Measurements from ENCODE around the gene MLKL. TPM values are rescaled to one million over a fixed set of nuclear protein-coding genes. Genes with fewer than 3 reads are reported as not detected.
A peak's percentile ranks its signal among the peaks of the same experiment; 100 is the strongest.
"Not testable (repeated sequence)": the region's sequence is repeated elsewhere in the genome, so short reads cannot be mapped to it uniquely, and the experiment has no call there.

The MLKL gene
- total RNA-seq, 2 experiments from 2014 or later = 36.7 to 42.0 TPM

- H3K36me3 Mint-ChIP-seq (ENCODE audit: low read depth) = peaks cover 3% of the 10 kb centered on the region
- H3K27me3 Mint-ChIP-seq = peaks cover under 1% of the 10 kb centered on the region
- H3K27ac Mint-ChIP-seq = no peak overlapping the region
- DNase-seq = peak; percentile 31
- H3K9me3 Mint-ChIP-seq = peaks cover 17% of the 10 kb centered on the region
- CTCF ChIA-PET = interaction anchor here (0.5 to 1.2 kb wide), 5 partner anchors 23 to 146 kb away, joined by 3 to 7 read pairs (median 3); partner anchors contain the start of gene MLKL
- POLR2A ChIA-PET = no interaction called here
- H3K4me3 Mint-ChIP-seq = no peak overlapping the region
- peaks cover 11% of the 10 kb centered on the region for H3K4me1 Mint-ChIP-seq
Observed at GRCh38 chr16:74726716-74727115, 26.1 kb upstream of the MLKL start.

- ChIA-PET POLR2A (interaction anchor here (0.5 kb wide), 1 partner anchor 660 kb away, joined by 4 read pairs; no protein-coding TSS in a partner anchor), CTCF (interaction anchor here (0.5 to 1.4 kb wide), 9 partner anchors 10 to 137 kb away, joined by 3 to 7 read pairs (median 4); partner anchors contain the start of gene MLKL)
- Mint-ChIP-seq H3K27ac (no peak overlapping the region), H3K9me3 (peaks cover 17% of the 10 kb centered on the region), H3K36me3 (ENCODE audit: low read depth) (peaks cover 3% of the 10 kb centered on the region), H3K4me1 (peaks cover 11% of the 10 kb centered on the region), H3K27me3 (peaks cover 4% of the 10 kb centered on the region), H3K4me3 (no peak overlapping the region)
- DNase-seq = no peak
Observed at GRCh38 chr16:74725651-74726455, 25.2 kb upstream of the MLKL start.

GRCh38 chr16:74724820-74725549 is 24.3 kb upstream of the MLKL start:
- CTCF ChIA-PET = interaction anchor here (1.2 to 1.4 kb wide), 4 partner anchors 10 to 17 kb away, joined by 3 to 6 read pairs (median 4); no protein-coding TSS in a partner anchor
- Mint-ChIP-seq H3K4me3 (no peak overlapping the region), H3K27me3 (peaks cover 4% of the 10 kb centered on the region), H3K27ac (no peak overlapping the region), H3K9me3 (peaks cover 17% of the 10 kb centered on the region), H3K36me3 (ENCODE audit: low read depth) (peaks cover 3% of the 10 kb centered on the region), H3K4me1 (peaks cover 5% of the 10 kb centered on the region)
- no peak for DNase-seq
- POLR2A ChIA-PET = interaction anchor here (0.5 kb wide), 1 partner anchor 661 kb away, joined by 4 read pairs; no protein-coding TSS in a partner anchor

GRCh38 chr16:74723256-74723655 is 22.6 kb upstream of the MLKL start:
- Mint-ChIP-seq H3K36me3 (ENCODE audit: low read depth) (peaks cover 3% of the 10 kb centered on the region), H3K27me3 (peaks cover 4% of the 10 kb centered on the region), H3K4me1 (no peaks in the 10 kb centered on the region), H3K9me3 (peaks cover 17% of the 10 kb centered on the region), H3K4me3 (no peak overlapping the region), H3K27ac (no peak overlapping the region)
- ChIA-PET CTCF (interaction anchor here (1.0 to 1.2 kb wide), 3 partner anchors 10 to 15 kb away, joined by 3 to 4 read pairs (median 3); no protein-coding TSS in a partner anchor), POLR2A (no interaction called here)
- no peak for DNase-seq

GRCh38 chr16:74722156-74722555 is 21.5 kb upstream of the MLKL start:
- CTCF ChIA-PET = interaction anchor here (0.5 to 1.2 kb wide), 3 partner anchors 13 to 356 kb away, joined by 3 to 4 read pairs (median 4); no protein-coding TSS in a partner anchor
- H3K4me1 Mint-ChIP-seq; H3K27me3 Mint-ChIP-seq; H3K4me3 Mint-ChIP-seq; H3K27ac Mint-ChIP-seq; H3K36me3 Mint-ChIP-seq (ENCODE audit: low read depth); POLR2A ChIA-PET; DNase-seq: not testable (repeated sequence)
- H3K9me3 Mint-ChIP-seq = peaks cover 13% of the 10 kb centered on the region

DNA sequence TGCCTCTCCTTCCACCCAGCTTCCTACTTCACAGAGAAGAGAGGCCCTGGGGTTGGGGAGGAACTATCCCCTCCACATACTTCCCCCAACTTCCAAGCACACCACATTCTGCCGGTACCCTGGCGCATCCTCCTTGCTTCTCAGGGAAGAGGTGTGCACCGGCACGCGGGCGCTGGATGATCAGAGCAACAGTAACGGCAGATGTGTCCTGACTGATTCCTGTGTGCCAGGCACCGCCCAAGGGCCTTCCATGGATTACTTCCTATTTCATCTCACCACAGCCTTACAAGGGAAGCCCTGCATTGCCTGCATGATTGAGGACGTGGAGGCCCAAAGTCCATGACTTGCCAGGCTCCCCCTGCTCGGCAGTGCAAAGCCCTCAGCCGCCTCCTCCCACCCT is 21.1 kb upstream of the MLKL start:
- POLR2A ChIA-PET = no interaction called here

DNA sequence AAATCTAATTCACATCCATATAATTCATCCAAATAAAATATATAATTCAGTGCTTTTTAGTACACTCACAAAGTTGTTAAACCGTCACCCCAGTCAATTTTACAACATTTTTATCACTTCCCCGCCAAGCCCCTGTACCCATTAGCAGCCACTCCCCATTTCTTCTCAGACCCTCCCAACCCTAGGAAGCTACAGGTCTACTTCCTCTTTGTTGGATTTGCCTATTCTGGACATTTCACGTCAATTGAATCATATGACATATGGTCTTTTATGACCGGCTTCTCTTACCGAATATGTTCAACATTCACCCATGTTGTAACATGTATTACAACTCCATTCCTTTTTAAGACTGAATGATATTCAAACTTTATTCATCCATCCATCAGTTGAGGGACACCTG is 19.9 kb upstream of the MLKL start:
- H3K4me3 Mint-ChIP-seq = no peak overlapping the region
- no peak overlapping the region for H3K27ac Mint-ChIP-seq

More for the DNA sequence above, 21.1 kb upstream of the MLKL start:
- Mint-ChIP-seq H3K9me3 (peaks cover 8% of the 10 kb centered on the region), H3K36me3 (ENCODE audit: low read depth) (peaks cover 3% of the 10 kb centered on the region), H3K27ac (no peak overlapping the region), H3K27me3 (peaks cover 4% of the 10 kb centered on the region), H3K4me3 (no peak overlapping the region), H3K4me1 (no peaks in the 10 kb centered on the region)
- no peak for DNase-seq
- CTCF ChIA-PET = interaction anchor here (0.5 to 0.7 kb wide), 2 partner anchors 21 to 357 kb away, joined by 3 to 4 read pairs; no protein-coding TSS in a partner anchor

GRCh38 chr16:74718741-74719610 is 18.3 kb upstream of the MLKL start:
- peaks cover 4% of the 10 kb centered on the region for H3K27me3 Mint-ChIP-seq
- no peaks in the 10 kb centered on the region for H3K4me1 Mint-ChIP-seq
- ChIA-PET CTCF (interaction anchor here (0.6 to 1.5 kb wide), 3 partner anchors 9 to 392 kb away, joined by 3 to 4 read pairs (median 3); no protein-coding TSS in a partner anchor), POLR2A (no interaction called here)
- no peak overlapping the region for H3K27ac Mint-ChIP-seq
- H3K36me3 Mint-ChIP-seq (ENCODE audit: low read depth) = no peaks in the 10 kb centered on the region
- H3K9me3 Mint-ChIP-seq = no peaks in the 10 kb centered on the region
- H3K4me3 Mint-ChIP-seq = no peak overlapping the region
- no peak for DNase-seq

More for the DNA sequence above, 19.9 kb upstream of the MLKL start:
- DNase-seq = no peak
- Mint-ChIP-seq H3K36me3 (ENCODE audit: low read depth) (no peaks in the 10 kb centered on the region), H3K9me3 (no peaks in the 10 kb centered on the region), H3K4me1 (no peaks in the 10 kb centered on the region), H3K27me3 (peaks cover 4% of the 10 kb centered on the region)
- POLR2A ChIA-PET = no interaction called here
- CTCF ChIA-PET = interaction anchor here (1.5 kb wide), 1 partner anchor 8 kb away, joined by 4 read pairs; no protein-coding TSS in a partner anchor

- POLR2A ChIA-PET = no interaction called here
Observed at GRCh38 chr16:74718140-74718539, 17.5 kb upstream of the MLKL start.

DNA sequence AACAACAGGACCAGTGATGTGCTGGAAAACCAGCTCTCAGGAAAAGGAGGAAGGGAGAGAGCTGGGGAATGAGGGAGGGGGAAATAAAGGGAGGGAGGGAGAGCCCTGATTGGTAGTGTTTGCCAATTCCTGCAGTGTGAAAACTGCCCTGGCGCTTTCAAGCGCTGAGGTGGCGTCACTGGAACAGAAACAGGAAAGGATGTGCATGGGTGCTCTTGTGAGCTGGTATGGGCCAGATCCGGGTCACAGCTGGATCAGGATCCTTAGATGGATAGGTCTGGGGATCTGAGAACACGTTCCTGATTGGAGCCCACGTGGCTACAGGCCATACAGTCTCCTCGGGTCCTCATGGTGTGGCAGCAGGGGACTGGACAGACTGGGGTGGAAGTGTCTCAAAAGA is 16.7 kb upstream of the MLKL start:
- DNase-seq = no peak
- Mint-ChIP-seq H3K4me3 (no peak overlapping the region), H3K36me3 (ENCODE audit: low read depth) (no peaks in the 10 kb centered on the region), H3K4me1 (no peaks in the 10 kb centered on the region), H3K9me3 (no peaks in the 10 kb centered on the region), H3K27me3 (peaks cover 4% of the 10 kb centered on the region), H3K27ac (no peak overlapping the region)
- CTCF ChIA-PET = no interaction called here
- POLR2A ChIA-PET = no interaction called here

More at GRCh38 chr16:74718140-74718539, 17.5 kb upstream of the MLKL start:
- no peak for DNase-seq
- no peaks in the 10 kb centered on the region for H3K9me3 Mint-ChIP-seq
- no peaks in the 10 kb centered on the region for H3K36me3 Mint-ChIP-seq (ENCODE audit: low read depth)
- peaks cover 4% of the 10 kb centered on the region for H3K27me3 Mint-ChIP-seq
- H3K4me1 Mint-ChIP-seq = no peaks in the 10 kb centered on the region
- CTCF ChIA-PET = interaction anchor here (1.0 kb wide), 1 partner anchor 393 kb away, joined by 3 read pairs; no protein-coding TSS in a partner anchor
- H3K27ac Mint-ChIP-seq = no peak overlapping the region
- no peak overlapping the region for H3K4me3 Mint-ChIP-seq

DNA sequence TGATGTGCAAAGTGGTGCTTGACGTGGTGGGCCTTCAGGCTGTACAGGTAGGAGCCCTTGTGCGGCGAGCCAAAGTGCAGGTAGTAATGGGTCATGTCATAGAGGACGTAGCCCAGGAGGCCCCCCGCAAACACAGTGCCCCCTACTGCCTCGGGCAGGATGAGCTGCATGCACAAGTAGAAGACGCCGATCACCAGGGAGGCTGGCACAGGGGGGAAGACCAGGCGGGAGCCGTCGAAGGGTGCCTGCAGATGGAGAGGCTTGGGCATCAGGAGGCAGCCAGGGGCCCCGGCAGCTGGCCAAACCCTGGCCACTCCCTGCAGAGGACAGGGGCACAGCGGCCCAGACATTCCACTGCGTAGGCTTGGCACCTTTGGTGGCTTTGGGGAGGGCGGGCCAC is 15.7 kb upstream of the MLKL start:
- Mint-ChIP-seq H3K36me3 (ENCODE audit: low read depth) (no peaks in the 10 kb centered on the region), H3K27me3 (peaks cover under 1% of the 10 kb centered on the region), H3K4me1 (no peaks in the 10 kb centered on the region), H3K9me3 (no peaks in the 10 kb centered on the region), H3K27ac (no peak overlapping the region), H3K4me3 (no peak overlapping the region)
- no peak for DNase-seq
- CTCF ChIA-PET = interaction anchor here (2.5 kb wide), 1 partner anchor 8 kb away, joined by 6 read pairs; no protein-coding TSS in a partner anchor
- POLR2A ChIA-PET = no interaction called here

- Mint-ChIP-seq H3K27me3 (no peaks in the 10 kb centered on the region), H3K9me3 (no peaks in the 10 kb centered on the region), H3K36me3 (ENCODE audit: low read depth) (no peaks in the 10 kb centered on the region), H3K4me1 (peaks cover 4% of the 10 kb centered on the region), H3K4me3 (no peak overlapping the region), H3K27ac (no peak overlapping the region)
- POLR2A ChIA-PET = no interaction called here
- no peak for DNase-seq
- CTCF ChIA-PET = interaction anchor here (1.3 kb wide), 2 partner anchors 9 to 13 kb away, joined by 3 read pairs; partner anchors contain the start of gene MLKL
Observed at GRCh38 chr16:74713876-74714275, 13.2 kb upstream of the MLKL start.
